Loucy (cell line): Measurements from ENCODE around the gene EFNA3.

Source experiments
- H2AFZ ChIP-seq: fragments of 200-600 bp; sonication (generic); 2 replicates; pipeline ENCODE4 v1.6.0; 2016; ENCODE audit warnings: antibody characterized with exemption, mild to moderate bottlenecking, low read length, moderate library complexity
- H3F3A ChIP-seq: fragments of 200-600 bp; 2 replicates; pipeline ENCODE4 v1.6.0; 2016; ENCODE audit warnings: antibody characterized with exemption, low read depth, mild to moderate bottlenecking
- H3K27me3 ChIP-seq: fragments of 200-600 bp; sonication (generic); 2 replicates; pipeline ENCODE4 v1.6.1; 2014; ENCODE audit warnings: low read length, mild to moderate bottlenecking; ENCODE audit not compliant: insufficient read depth, poor library complexity, severe bottlenecking
- H3K36me3 ChIP-seq: fragments of 200-600 bp; sonication (generic); 2 replicates; pipeline ENCODE4 v1.6.1; 2016; ENCODE audit warnings: low read length; ENCODE audit not compliant: insufficient read depth
- H3K4me1 ChIP-seq: fragments of 200-600 bp; sonication (generic); 2 replicates; pipeline ENCODE4 v1.5.1; 2014; ENCODE audit warnings: low read length, mild to moderate bottlenecking; ENCODE audit not compliant: insufficient read depth, poor library complexity, severe bottlenecking
- H3K4me2 ChIP-seq: fragments of 200-600 bp; sonication (generic); 2 replicates; pipeline ENCODE4 v1.6.0; 2014; ENCODE audit warnings: antibody characterized with exemption, low read length, low read depth, mild to moderate bottlenecking; ENCODE audit not compliant: poor library complexity, severe bottlenecking
- H3K4me3 ChIP-seq: fragments of 200-600 bp; sonication (generic); 2 replicates; pipeline ENCODE4 v1.5.1; 2014; ENCODE audit warnings: low read length, mild to moderate bottlenecking, mixed read lengths; ENCODE audit not compliant: poor library complexity, severe bottlenecking
- H3K79me2 ChIP-seq: fragments of 200-600 bp; sonication (generic); 2 replicates; pipeline ENCODE4 v1.6.1; 2014; ENCODE audit warnings: low read length; ENCODE audit not compliant: insufficient read depth
- H3K9ac ChIP-seq: fragments of 200-600 bp; sonication (generic); 2 replicates; pipeline ENCODE4 v1.6.0; 2014; ENCODE audit warnings: mild to moderate bottlenecking, low read depth, low read length, moderate library complexity; ENCODE audit not compliant: poor library complexity, severe bottlenecking
- H3K9me2 ChIP-seq: fragments of 200-600 bp; sonication (generic); replicated peaks from 2 replicates; pipeline ENCODE4 v1.6.1; 2016; ENCODE audit warnings: low read depth, low read length, mixed read lengths
- H3K9me3 ChIP-seq: fragments of 200-600 bp; sonication (generic); 2 replicates; pipeline ENCODE4 v1.6.1; 2014; ENCODE audit warnings: mild to moderate bottlenecking, antibody characterized with exemption, low read length, low read depth; ENCODE audit not compliant: insufficient read depth
- H4K20me1 ChIP-seq: fragments of 200-600 bp; sonication (generic); 2 replicates; pipeline ENCODE4 v1.6.0; 2014; ENCODE audit warnings: antibody characterized with exemption, low read length, mild to moderate bottlenecking; ENCODE audit not compliant: insufficient read depth, poor library complexity, severe bottlenecking
- EZH2phosphoT487 ChIP-seq: fragments of 200-600 bp; IDR thresholded peaks from 2 replicates; pipeline ENCODE4 v1.6.1; 2018; ENCODE audit warnings: antibody characterized with exemption, mild to moderate bottlenecking, moderate library complexity, borderline replicate concordance
- TF ChIP-seq, protein P1 (sequence below): fragments of 200-600 bp; sonication (generic); conservative IDR thresholded peaks from 2 replicates; pipeline ENCODE4 v1.5.1; 2014; ENCODE audit warnings: mild to moderate bottlenecking, antibody characterized with exemption, low read length

EFNA3 gene

DNA sequence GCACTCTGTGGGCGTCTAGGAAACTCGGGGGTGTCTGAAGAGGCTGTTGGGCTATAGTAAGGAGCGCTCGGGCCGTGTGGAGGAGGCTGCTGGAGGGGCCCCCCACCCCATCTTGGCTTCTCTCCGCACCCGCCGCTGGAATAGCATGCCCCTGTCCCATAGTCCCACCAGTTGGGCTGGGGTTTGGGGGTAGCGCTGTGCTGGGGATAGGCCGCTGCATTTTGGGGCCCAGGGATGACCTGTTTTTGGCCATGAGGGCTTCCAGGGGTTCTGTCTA, 511 bp downstream of the EFNA3 start:
- Histone ChIP-seq H3K79me2 (no peaks in the 10 kb centered on the region), H3K9ac (no peak overlapping the region), H3K4me2 (peak overlapping the region; percentile 92), H3K4me1 (peaks cover 60% of the 10 kb centered on the region), H3K9me2 (no peaks in the 10 kb centered on the region), H3K36me3 (no peaks in the 10 kb centered on the region), H4K20me1 (no peaks in the 10 kb centered on the region), H3K9me3 (no peaks in the 10 kb centered on the region), H2AFZ (no peak overlapping the region), H3F3A (peaks cover 7% of the 10 kb centered on the region; the same call in 1 of the 2 replicates), H3K4me3 (no peak overlapping the region), H3K27me3 (no peaks in the 10 kb centered on the region)
- TF ChIP-seq, protein P1, sequence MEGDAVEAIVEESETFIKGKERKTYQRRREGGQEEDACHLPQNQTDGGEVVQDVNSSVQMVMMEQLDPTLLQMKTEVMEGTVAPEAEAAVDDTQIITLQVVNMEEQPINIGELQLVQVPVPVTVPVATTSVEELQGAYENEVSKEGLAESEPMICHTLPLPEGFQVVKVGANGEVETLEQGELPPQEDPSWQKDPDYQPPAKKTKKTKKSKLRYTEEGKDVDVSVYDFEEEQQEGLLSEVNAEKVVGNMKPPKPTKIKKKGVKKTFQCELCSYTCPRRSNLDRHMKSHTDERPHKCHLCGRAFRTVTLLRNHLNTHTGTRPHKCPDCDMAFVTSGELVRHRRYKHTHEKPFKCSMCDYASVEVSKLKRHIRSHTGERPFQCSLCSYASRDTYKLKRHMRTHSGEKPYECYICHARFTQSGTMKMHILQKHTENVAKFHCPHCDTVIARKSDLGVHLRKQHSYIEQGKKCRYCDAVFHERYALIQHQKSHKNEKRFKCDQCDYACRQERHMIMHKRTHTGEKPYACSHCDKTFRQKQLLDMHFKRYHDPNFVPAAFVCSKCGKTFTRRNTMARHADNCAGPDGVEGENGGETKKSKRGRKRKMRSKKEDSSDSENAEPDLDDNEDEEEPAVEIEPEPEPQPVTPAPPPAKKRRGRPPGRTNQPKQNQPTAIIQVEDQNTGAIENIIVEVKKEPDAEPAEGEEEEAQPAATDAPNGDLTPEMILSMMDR = no peak
- TF ChIP-seq EZH2phosphoT487 = no peak

DNA sequence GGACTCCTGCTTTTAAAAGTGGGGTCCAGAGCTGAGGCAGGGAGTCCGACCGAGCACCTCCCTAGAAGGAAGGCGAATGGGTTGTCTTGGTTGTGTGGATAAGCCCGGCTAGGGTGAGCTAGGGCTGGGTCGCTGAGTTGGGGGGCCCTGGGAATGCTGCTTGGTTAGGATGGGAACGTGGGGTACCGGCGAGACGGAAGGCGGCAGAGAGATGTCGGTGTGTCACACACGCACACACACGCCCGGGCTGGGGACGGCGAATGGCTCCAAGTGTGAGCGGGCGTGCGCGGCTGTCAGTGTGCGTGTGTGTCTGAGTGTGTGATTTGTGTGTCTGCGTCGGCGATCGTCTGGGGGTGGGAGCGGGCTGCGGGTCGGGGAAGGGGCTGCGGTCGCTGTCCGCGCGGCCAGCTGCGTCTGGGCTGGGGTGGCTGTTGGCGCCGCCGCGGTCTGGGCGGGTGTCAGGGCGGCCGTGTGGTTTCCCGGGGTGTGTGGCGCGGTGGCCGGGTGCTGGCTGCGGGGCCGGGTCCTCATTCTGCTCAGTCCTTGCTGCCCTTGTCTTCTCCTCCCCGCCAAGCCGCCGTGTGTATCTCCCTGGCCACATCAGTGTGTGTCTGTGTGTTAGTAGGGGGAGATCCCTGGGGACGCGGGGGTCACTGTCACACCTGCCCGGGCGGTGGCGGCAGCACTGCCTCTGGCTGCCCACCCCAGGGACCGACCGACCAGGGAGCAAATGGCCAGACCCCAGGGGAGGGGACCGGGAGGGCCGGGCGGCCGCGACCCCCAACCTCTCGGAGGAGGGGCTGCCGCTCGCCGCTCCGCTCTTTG, 1.1 kb downstream of the EFNA3 start:
- Histone ChIP-seq H3K36me3 (no peaks in the 10 kb centered on the region), H3K4me3 (peak overlapping the region; percentile 77), H3K27me3 (no peaks in the 10 kb centered on the region), H3K4me1 (peaks cover 61% of the 10 kb centered on the region), H4K20me1 (no peaks in the 10 kb centered on the region), H3K9me2 (no peaks in the 10 kb centered on the region), H2AFZ (no peak overlapping the region), H3K9ac (peak overlapping the region; percentile 74), H3K4me2 (peak overlapping the region; percentile 92), H3K9me3 (no peaks in the 10 kb centered on the region), H3F3A (peaks cover 7% of the 10 kb centered on the region; the same call in 1 of the 2 replicates), H3K79me2 (no peaks in the 10 kb centered on the region)
- no peak for TF ChIP-seq EZH2phosphoT487
- TF ChIP-seq, protein P1 = no peak

GRCh38 chr1:155080312-155081228, 1.9 kb downstream of the EFNA3 start:
- Histone ChIP-seq H3K9ac (peak overlapping the region; percentile 74), H3F3A (peaks cover 11% of the 10 kb centered on the region; the same call in 1 of the 2 replicates), H3K9me3 (no peaks in the 10 kb centered on the region), H3K4me3 (peak overlapping the region; percentile 77), H3K4me1 (peaks cover 54% of the 10 kb centered on the region), H3K27me3 (no peaks in the 10 kb centered on the region), H3K9me2 (no peaks in the 10 kb centered on the region), H3K79me2 (no peaks in the 10 kb centered on the region; the same call in 1 of the 2 replicates), H2AFZ (peak overlapping the region; percentile 63), H3K4me2 (peak overlapping the region; percentile 92), H4K20me1 (peaks cover 2% of the 10 kb centered on the region), H3K36me3 (no peaks in the 10 kb centered on the region)
- TF ChIP-seq, protein P1 = no peak
- TF ChIP-seq EZH2phosphoT487 = no peak
